LNCaP clone FGC (cell line): ENCODE measurements around the gene BABAM1.
A peak's percentile ranks its signal among the peaks of the same experiment; 100 is the strongest.

Source experiments
- DNase-seq: peaks from one replicate; pipeline ENCODE4 v3.0.0-alpha.2; 2011; ENCODE audit warnings: low read depth
- H3K4me3 ChIP-seq: 2 replicates; pipeline ENCODE4 v1.5.1; 2011; ENCODE audit warnings: mild to moderate bottlenecking, low read depth, low read length, control low read depth
- CTCF ChIP-seq: IDR thresholded peaks from 2 replicates; pipeline ENCODE4 v1.5.1; 2012; ENCODE audit warnings: mild to moderate bottlenecking; ENCODE audit not compliant: control insufficient read depth, insufficient read depth; ENCODE audit errors: extremely low read depth

Gene BABAM1

GRCh38 chr19:17260842-17261325 is 6.4 kb upstream of the BABAM1 start:
- H3K4me3 ChIP-seq = no peak overlapping the region
- DNase-seq = peak; percentile 58
- TF ChIP-seq CTCF = peak; percentile 88

- no peak overlapping the region for H3K4me3 ChIP-seq
- no peak for TF ChIP-seq CTCF
- no peak for DNase-seq
Observed at GRCh38 chr19:17262557-17262956, 4.7 kb upstream of the BABAM1 start.

GRCh38 chr19:17263712-17264640 is 3.3 kb upstream of the BABAM1 start:
- TF ChIP-seq CTCF = no peak
- no peak for DNase-seq
- H3K4me3 ChIP-seq = no peak overlapping the region

- no peak for TF ChIP-seq CTCF
- no peak for DNase-seq
- H3K4me3 ChIP-seq = no peak within 1 kb of the TSS
Observed at GRCh38 chr19:17264641-17264979, 2.6 kb upstream of the BABAM1 start, which contains the start of gene USHBP1. TSS of gene USHBP1 (minus strand) at chr19:17264745. CDS start at chr19:17264299, 446 bp downstream.

- TF ChIP-seq CTCF = no peak
- DNase-seq = no peak
- no peak overlapping the region for H3K4me3 ChIP-seq
Observed at GRCh38 chr19:17266026-17266425, 1.2 kb upstream of the BABAM1 start.

- no peak overlapping the region for H3K4me3 ChIP-seq
- no peak for DNase-seq
- no peak for TF ChIP-seq CTCF
Observed at GRCh38 chr19:17266589-17266974, 661 bp upstream of the BABAM1 start.
